T-helper 22 cell (primary cell): Measurements from ENCODE around the gene CFAP43.
"Not testable (repeated sequence)": the region's sequence is repeated elsewhere in the genome, so short reads cannot be mapped to it uniquely, and the experiment has no call there.

Experiments
- DNase-seq: peaks from one replicate; pipeline ENCODE4 v3.0.0-alpha.2; 2020; ENCODE audit warnings: low read depth

The CFAP43 gene

DNA sequence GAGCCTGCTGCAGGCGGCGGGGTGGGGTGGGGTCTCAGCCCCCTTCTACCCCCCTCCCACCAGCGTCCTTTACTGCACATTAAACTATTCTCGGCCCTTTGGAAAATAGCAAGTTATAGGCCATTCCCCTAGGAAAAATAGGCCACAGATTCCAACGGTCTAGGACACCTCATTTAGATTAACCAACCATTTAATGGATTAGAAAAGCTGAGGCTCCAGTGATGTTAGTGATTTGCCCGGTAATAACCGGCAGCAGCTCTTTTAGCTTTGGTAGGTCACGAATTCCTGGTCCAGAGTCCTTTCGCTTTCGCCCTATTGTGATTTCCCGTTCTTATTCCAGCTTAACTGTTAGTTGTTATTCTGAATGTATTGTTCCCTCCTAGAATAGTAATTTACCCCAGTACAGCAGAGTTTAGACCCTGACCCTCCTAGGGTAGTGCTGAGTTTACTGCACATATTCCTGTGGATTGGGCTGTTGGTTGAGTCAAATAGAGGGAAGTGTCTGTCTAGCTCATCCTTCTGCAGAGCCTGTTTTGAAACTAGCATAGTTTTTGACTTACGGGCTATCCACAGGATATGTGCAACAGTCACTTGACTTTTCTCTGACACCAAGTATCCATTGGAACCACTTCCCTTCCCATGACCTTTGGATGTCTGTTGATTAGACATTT is 23.3 kb upstream of the CFAP43 start:
- no peak for DNase-seq

DNA sequence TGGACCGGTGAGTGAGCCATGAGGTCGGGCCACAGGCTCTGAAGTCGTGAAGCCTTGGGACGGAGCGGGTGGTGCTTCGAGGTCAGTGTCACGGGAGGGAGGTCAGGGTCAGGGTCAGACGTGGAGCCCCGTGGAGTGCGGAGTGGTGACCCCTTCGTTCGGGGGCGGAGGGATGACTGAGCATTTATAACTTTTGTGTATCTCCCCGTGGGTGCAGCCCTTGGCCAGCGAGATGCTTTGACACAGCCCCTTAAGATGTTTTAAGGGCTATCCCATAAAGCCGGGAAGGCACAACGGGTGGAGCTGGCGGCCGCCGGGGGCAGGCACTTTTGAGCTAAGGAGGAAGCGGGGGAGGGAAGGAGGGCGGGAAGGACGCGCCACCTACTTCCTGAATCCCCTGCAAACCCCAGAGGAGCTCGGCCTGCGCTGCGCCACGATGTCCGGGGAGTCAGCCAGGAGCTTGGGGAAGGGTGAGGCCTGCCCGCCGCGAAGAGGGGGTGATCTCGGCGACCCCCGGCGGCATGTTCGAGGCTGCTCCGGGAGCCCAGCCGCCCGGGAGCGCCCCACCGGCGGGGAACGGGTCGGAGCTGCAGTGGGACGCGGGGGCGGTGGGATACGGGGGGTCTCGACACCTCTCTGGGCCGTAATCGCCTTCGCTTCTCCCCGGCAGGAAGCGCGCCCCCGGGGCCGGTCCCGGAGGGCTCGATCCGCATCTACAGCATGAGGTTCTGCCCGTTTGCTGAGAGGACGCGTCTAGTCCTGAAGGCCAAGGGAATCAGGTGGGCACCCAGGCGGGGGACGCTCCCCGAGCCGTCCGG is 22.5 kb upstream of the CFAP43 start, which contains the start of gene GSTO1:
Gene GSTO1 (plus strand): TSS at position 400 of the 818 bp plus-strand sequence. CDS start 37 bp downstream, at position 437.
- DNase-seq, result peak; percentile 39

DNA sequence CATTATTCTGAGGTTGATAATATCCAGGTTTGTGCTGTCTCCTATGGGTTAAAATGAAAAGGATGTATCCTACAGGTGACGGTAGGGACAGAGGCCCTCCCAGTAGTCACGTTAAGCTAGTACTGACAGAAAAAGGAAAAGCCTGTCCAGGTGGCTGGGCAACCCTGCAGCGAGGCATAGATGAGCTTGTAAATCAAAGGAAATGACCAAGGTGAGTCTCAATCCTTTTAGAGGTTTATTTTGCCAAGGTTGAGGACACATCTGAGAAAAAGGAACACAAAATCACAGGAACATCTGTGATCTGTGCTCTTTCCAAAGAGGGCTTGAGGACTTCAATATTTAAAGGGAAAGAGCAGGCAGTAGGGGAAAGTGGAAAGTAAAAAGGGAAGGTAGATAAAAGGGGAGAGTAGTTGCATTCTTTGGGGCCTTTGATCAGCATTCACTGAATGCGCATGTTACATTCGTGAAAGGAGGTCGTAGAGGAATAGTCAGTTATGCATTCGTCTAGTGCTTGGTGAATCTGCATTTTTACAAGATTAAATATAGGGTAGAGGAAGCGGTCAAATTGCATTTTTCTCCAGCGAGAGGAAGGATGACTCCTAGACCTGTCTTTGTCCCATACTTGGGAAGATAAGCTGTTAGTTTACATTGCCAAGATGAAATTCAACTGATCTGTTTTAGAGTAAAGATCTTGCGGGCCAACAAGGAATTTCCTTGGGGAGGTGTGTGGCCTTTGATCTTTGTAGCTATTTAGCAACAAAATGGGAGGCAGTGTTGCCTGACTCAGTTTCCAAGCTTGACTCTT is 21.6 kb upstream of the CFAP43 start:
- no peak for DNase-seq

GRCh38 chr10:104253106-104253505 is 20.9 kb upstream of the CFAP43 start:
- no peak for DNase-seq

DNA sequence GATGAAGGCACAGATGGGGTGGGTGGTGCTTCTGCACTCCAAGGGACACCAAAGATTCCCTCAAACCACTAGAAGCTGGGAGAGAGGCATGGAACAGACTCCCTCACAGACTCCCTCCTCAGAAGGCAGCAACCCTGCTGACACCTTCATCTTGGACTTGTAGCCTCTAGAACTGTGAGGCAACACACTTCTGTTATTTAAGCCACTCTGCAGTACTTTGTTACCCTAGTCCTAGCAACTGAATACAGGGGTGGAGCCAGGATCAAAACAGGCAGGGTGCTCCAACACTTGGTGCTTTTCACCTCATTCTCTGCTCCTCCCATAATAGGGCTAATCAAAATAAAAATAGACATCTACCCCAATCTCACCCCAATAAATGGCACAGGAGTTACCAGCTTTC is 20.2 kb upstream of the CFAP43 start:
- no peak for DNase-seq

DNA sequence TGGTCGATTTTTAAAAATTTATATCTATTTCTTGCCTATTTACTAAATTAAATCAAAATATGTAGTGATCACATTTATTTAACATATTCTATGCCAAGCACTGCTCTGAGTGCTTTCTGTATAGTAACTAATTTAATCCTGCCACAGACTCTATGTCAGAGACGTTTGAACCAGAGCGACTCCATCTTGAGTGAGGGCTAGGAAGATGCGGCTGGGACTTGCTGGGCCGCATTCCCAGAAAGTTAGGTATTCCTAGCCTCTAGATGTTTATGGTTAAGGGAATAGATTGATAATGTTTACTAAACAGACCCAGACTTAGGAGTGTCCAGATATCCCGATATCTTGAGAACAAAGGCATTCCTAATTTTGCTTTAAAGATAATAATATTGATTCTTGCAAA is 19.3 kb upstream of the CFAP43 start:
- DNase-seq, result no peak

- DNase-seq, result no peak
Measured at GRCh38 chr10:104250371-104250770, 18.2 kb upstream of the CFAP43 start.

DNA sequence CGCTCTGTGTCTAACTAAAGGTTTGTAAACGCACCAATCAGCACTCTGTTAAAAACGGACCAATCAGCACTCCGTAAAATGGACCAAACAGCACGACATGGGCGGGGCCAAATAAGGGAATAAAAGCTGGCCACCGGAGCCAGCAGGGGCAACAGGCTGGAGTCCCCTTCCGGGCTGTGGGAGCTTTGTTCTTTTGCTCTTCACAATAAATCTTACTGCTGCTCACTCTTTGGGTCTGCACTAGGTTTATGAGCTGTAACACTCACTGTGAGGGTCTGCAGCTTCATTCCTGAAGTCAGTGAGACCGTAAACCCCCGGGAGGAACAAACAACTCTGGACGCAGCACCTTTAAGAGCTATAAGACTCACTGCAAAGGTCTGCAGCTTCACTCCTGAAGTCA is 16.8 kb upstream of the CFAP43 start:
- DNase-seq, result not testable (repeated sequence)

GRCh38 chr10:104247513-104248146 is 15.5 kb upstream of the CFAP43 start:
- no peak for DNase-seq

DNA sequence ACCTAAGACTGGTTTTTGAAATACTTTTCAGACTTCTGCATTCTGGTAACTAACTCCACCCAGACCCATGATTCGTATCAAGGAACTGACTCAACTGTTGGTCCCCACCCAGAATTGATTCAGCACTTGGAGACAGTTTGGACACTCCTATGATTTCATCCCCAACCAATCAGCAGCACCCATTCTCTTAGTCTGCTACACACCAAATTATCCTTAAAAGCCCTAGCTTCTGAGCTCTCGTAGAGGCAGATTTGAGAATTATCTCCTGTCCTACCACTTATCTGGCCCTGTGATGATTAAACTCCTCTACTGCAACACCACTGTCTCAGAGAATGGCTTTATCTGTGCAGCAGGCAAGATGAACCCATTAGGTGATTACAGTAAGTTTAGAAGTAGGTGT is 14.8 kb upstream of the CFAP43 start:
- no peak for DNase-seq

DNA sequence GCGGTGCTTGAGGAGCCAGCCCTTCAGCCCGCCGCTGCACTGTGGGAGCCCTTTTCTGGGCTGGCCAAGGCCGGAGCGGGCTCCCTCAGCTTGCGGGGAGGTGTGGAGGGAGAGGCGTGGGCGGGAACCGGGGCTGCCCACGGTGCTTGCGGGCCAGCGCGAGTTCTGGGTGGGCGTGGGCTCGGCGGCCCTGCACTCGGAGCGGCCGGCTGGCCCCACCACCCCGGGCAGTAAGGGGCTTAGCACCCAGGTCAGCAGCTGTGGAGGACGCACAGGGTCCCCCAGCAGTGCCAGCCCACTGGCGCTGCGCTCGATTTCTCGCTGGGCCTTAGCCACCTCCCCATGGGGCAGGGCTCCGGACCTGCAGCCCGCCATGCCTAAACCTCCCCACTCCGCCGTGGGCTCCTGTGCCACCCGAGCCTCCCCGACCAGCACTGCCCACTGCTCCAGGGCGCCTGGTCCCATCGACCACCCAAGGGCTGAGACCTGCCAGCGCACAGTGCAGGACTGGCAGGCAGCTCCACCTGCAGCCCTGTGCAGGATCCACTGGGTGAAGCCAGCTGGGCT is 13.0 kb upstream of the CFAP43 start:
- DNase-seq, result no peak

DNA sequence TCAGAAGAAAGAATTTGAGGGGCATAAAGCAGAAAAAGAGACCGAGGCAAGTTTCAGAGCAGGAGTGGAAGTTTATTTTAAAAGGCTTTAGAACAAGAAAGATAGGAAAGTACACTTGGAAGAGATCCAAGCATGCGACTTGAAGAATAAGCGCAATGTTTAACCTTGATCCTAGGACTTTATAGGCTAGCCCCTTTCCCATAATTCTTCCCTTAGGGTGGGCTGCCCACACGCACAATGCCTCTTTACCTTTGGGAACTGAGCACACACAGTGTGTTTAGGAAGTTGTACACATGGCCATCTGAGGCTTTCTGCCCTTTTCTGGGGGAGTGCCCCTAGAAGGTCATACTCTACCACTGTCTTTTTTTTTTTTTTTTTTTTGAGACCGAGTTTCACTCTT is 11.3 kb upstream of the CFAP43 start:
- DNase-seq, result no peak

- DNase-seq, result not testable (repeated sequence)
Measured at GRCh38 chr10:104243009-104243408, 10.8 kb upstream of the CFAP43 start.

DNA sequence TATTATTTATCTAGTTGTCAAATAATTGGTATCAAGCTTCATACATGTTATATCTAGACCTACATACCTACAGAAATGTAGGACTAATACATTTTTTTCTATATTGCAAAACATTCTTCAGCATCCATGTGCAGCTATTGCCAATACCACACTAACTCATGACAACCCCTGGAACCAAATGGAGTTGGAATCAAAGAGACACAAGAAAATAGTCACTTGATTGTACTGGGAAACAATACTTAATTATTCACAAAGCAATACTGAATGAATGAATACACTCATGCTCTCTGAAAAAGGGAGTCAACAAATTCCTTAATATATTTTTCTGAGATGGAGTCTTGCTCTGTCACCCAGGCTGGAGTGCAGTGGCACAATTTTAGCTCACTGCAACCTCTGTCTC is 10.4 kb upstream of the CFAP43 start:
- DNase-seq, result no peak

DNA sequence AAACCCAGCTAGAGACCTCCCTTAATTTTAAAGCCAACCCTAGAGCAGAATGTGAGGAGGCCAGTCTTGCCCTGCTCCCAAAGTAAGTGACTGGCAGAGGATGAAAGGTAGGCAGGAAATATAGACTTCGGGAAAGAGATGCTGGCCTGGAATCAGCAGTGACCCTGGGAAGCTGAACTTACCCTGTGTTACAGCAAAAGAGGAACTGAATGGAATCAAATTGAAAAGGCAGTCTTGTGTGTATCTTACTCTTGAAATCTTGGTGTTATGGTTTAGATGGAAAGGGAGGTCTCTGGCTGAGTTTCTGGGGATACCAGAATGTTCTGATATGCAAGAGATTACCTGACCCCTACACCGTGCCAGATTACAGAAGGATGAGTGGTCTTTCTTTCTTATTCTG is 7.9 kb upstream of the CFAP43 start:
- no peak for DNase-seq

- DNase-seq, result no peak
Measured at GRCh38 chr10:104235801-104236200, 3.6 kb upstream of the CFAP43 start.

GRCh38 chr10:104234934-104235333 is 2.8 kb upstream of the CFAP43 start:
- DNase-seq, result no peak

- no peak for DNase-seq
Measured at GRCh38 chr10:104233817-104234216, 1.7 kb upstream of the CFAP43 start.

DNA sequence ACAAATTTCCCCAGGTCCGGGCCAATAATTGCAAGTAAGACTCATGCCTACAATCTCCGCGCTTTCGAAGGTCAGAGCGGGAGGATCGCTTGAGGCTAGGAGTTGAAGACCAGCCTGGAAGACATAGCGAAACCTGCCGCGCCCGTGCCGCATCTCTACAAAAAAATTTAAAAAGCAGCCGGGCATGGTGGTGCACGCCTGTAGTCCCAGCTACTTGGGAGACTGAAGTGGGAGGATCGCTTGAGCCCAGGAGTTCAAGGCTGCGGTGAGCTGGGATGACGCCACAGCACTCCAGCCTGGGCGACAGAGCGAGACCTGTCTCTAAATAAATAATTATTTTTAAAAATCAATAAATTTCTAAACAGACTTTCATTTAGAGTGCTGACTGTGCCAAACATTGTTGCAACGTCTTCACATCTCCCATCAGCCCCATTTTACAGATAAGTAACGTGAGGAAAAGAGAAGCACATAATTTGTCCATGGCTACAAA is 494 bp upstream of the CFAP43 start:
- no peak for DNase-seq

DNA sequence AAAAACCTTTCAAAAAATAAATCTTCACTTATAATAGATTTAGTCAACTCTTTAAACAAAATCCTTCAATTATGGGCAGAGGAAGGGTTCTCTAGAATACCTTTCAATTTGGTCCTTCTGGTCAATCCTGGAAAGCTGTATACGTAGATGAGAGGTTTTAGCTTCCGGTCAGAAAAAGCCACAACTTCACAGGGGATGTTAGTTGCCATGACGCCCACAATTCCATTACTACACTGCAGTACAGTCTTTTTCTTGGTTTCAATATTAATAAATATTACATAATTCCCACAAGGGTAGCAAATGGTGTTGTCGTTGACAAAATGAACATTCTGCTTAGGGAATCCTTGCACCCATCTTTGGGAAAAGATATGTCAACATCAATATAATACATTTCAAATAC is 1.7 kb downstream of the CFAP43 start:
- DNase-seq, result no peak

DNA sequence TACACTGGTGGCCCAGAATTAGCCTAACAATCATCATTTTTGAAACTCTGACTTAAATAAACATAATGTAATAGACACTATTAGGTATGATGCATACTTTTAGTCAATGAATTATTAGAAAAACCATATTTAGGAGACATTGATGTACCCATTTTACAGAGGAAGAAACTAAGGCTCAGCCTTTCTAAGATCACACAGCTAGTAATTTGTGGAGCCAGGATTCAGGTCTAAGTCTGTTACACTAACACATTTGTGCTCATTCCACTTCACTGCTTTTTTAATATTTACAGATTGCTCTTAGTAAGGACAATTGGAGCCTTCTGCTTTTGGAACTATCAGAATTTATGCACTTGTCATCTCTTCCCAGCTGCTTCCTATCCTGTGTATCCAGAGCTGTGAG is 8.9 kb downstream of the CFAP43 start:
- no peak for DNase-seq

DNA sequence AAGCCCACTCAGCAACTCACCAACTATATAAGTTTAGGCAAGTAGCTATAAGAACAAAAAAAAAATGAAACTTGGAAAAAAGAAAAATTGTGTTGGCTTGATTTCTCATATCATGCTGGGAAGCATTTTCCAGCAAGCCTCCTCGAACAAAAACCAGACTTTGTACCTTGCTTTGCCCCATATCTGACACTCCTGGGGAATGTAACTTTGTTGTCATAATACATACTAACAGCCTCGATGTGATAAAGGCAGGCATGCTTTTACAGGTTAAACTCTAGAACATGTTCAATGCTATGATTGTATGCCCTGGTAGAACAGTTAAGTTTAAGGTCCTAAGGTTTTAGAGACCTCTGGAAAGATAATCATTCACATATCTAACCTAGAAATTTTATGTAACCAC is 11.6 kb downstream of the CFAP43 start:
- DNase-seq, result no peak
